GM20431 (cell line): ENCODE data around the gene SLC6A8.

Experiments used
- in situ Hi-C: fragments of 300-500 bp; cut with MseI, MboI; formaldehyde crosslinking; loops from one replicate; pipeline ENCODE4 v1.15.0; 2020; ENCODE audit warnings: low sequenced_read_pairs; ENCODE audit not compliant: unreplicated experiment

SLC6A8 gene

GRCh38 chrX:153647461-153648357 lies 40.0 kb upstream of the SLC6A8 start:
- in situ Hi-C loops = no loop called here

- in situ Hi-C loops = no loop called here
These were observed 39.2 kb upstream of the SLC6A8 start for GRCh38 chrX:153648358-153649177.

GRCh38 chrX:153649178-153649914 lies 38.4 kb upstream of the SLC6A8 start:
- in situ Hi-C loops = no loop called here

GRCh38 chrX:153649915-153650782 lies 37.6 kb upstream of the SLC6A8 start:
- in situ Hi-C loops = loop anchor here (25.0 kb wide), 1 partner anchor 688 kb away; no protein-coding TSS in a partner anchor

GRCh38 chrX:153650959-153651358 lies 36.8 kb upstream of the SLC6A8 start:
- in situ Hi-C loops = loop anchor here (25.0 kb wide), 1 partner anchor 689 kb away; no protein-coding TSS in a partner anchor

GRCh38 chrX:153651540-153652079 lies 36.1 kb upstream of the SLC6A8 start:
- in situ Hi-C loops = loop anchor here (25.0 kb wide), 1 partner anchor 689 kb away; no protein-coding TSS in a partner anchor

- in situ Hi-C loops = loop anchor here (25.0 kb wide), 1 partner anchor 691 kb away; no protein-coding TSS in a partner anchor
These were observed 34.2 kb upstream of the SLC6A8 start for GRCh38 chrX:153653556-153653955.

- in situ Hi-C loops = loop anchor here (25.0 kb wide), 1 partner anchor 695 kb away; no protein-coding TSS in a partner anchor
These were observed 30.6 kb upstream of the SLC6A8 start for GRCh38 chrX:153657161-153657560.

GRCh38 chrX:153659268-153659667 lies 28.5 kb upstream of the SLC6A8 start:
- in situ Hi-C loops = loop anchor here (25.0 kb wide), 1 partner anchor 697 kb away; no protein-coding TSS in a partner anchor

- in situ Hi-C loops = loop anchor here (10.0 to 25.0 kb wide), 2 partner anchors 107 to 700 kb away; no protein-coding TSS in a partner anchor
These were observed 25.5 kb upstream of the SLC6A8 start for GRCh38 chrX:153662266-153662665.

GRCh38 chrX:153665726-153666306 lies 21.9 kb upstream of the SLC6A8 start:
- in situ Hi-C loops = loop anchor here (10.0 to 25.0 kb wide), 2 partner anchors 111 to 704 kb away; no protein-coding TSS in a partner anchor

- in situ Hi-C loops = loop anchor here (10.0 to 25.0 kb wide), 2 partner anchors 113 to 705 kb away; no protein-coding TSS in a partner anchor
These were observed 20.3 kb upstream of the SLC6A8 start for GRCh38 chrX:153667281-153667955.

GRCh38 chrX:153667956-153668396 lies 19.8 kb upstream of the SLC6A8 start:
- in situ Hi-C loops = loop anchor here (10.0 to 25.0 kb wide), 2 partner anchors 113 to 706 kb away; no protein-coding TSS in a partner anchor

- in situ Hi-C loops = loop anchor here (10.0 to 25.0 kb wide), 2 partner anchors 114 to 706 kb away; no protein-coding TSS in a partner anchor
These were observed 19.1 kb upstream of the SLC6A8 start for GRCh38 chrX:153668423-153669173.

GRCh38 chrX:153669174-153669890 lies 18.4 kb upstream of the SLC6A8 start:
- in situ Hi-C loops = loop anchor here (10.0 to 25.0 kb wide), 2 partner anchors 115 to 707 kb away; no protein-coding TSS in a partner anchor
